A673 (cell line): ENCODE measurements around the gene WT1.

ENCODE experiments used
- EZH2 ChIP-seq: fragments of 200-600 bp; sonication (generic); IDR thresholded peaks from 2 replicates; pipeline ENCODE4 v1.6.1; 2017; ENCODE audit warnings: borderline replicate concordance, low read depth, mild to moderate bottlenecking, mixed read lengths, antibody characterized with exemption, low read length; ENCODE audit not compliant: poor library complexity, severe bottlenecking
- TF ChIP-seq, protein P1 (sequence below): fragments of 300-800, 200-600 bp; sonication (generic); conservative IDR thresholded peaks from 2 replicates; pipeline ENCODE4 v1.5.1; 2017; ENCODE audit warnings: low read depth, mild to moderate bottlenecking, antibody characterized with exemption, low read length, moderate library complexity, mixed read lengths

DNA sequence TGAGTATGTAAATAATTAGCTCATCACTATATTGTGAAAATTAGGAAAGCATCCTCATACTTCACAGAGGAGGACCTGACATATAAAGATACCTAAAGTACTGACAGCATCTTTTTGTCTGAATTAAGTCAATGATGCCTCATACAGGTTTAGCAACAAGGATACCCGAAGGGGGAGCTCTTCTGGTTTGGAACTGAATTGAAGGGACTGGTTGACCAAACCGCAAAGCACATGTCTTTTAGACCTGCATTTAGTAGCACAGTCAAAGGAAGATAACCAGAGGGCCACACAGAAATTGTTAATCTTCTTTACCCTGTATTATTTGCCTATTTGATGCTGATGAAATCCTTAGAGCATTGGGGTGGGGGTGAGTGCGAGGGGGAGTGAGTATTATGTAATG is 12.9 kb upstream of the WT1 start:
- TF ChIP-seq, protein P1, sequence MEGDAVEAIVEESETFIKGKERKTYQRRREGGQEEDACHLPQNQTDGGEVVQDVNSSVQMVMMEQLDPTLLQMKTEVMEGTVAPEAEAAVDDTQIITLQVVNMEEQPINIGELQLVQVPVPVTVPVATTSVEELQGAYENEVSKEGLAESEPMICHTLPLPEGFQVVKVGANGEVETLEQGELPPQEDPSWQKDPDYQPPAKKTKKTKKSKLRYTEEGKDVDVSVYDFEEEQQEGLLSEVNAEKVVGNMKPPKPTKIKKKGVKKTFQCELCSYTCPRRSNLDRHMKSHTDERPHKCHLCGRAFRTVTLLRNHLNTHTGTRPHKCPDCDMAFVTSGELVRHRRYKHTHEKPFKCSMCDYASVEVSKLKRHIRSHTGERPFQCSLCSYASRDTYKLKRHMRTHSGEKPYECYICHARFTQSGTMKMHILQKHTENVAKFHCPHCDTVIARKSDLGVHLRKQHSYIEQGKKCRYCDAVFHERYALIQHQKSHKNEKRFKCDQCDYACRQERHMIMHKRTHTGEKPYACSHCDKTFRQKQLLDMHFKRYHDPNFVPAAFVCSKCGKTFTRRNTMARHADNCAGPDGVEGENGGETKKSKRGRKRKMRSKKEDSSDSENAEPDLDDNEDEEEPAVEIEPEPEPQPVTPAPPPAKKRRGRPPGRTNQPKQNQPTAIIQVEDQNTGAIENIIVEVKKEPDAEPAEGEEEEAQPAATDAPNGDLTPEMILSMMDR: peak; percentile 90
- no peak for TF ChIP-seq EZH2
